H1 (cell line): ENCODE data around the gene ZNF317. TPM values are rescaled to one million over a fixed set of nuclear protein-coding genes. Genes with fewer than 3 reads are reported as not detected.

ENCODE experiments used
- CTCF ChIA-PET: fragments of 300-600 bp; sonication (Branson Sonifier 250); formaldehyde crosslinking; loops from one replicate; lab custom pipeline; 2021; ENCODE audit not compliant: partially characterized antibody; lab: Charles Lee
- POLR2A ChIA-PET: fragments of 300-600 bp; sonication (Branson Sonifier 250); formaldehyde crosslinking; loops from one replicate; lab custom pipeline; 2021; ENCODE audit warnings: inconsistent platforms; ENCODE audit not compliant: partially characterized antibody; lab: Charles Lee
- DNase-seq, 2 experiments: peaks; one replicate each; pipeline versions ENCODE4 v3.0.0 to v3.0.0-alpha.2; 2010 to 2022; ENCODE audit warnings: low spot score in 2 of 2, low read depth in 1 of 2, mixed read lengths in 1 of 2
- FAIRE-seq: peaks from 2 replicates; lab custom pipeline; 2011; peaks lifted over from hg19 to GRCh38; lab: Jason Lieb, UNC
- H2AFZ ChIP-seq: 2 replicates; pipeline ENCODE4 v1.8.1; 2012; ENCODE audit warnings: low read length, inconsistent platforms
- H2AK5ac ChIP-seq: 2 replicates; pipeline ENCODE4 v1.6.1; 2013; ENCODE audit warnings: low read depth, low read length
- H2BK120ac ChIP-seq: replicated peaks from 2 replicates; pipeline ENCODE3; 2013; ENCODE audit warnings: low read depth, low read length, inconsistent platforms
- H2BK12ac ChIP-seq: 2 replicates; pipeline ENCODE4 v1.6.1; 2013; ENCODE audit warnings: low read depth, low read length
- H2BK15ac ChIP-seq: 2 replicates; pipeline ENCODE4 v1.6.1; 2013; ENCODE audit warnings: low read length
- H2BK20ac ChIP-seq: 2 replicates; pipeline ENCODE4 v1.6.1; 2013; ENCODE audit warnings: low read length
- H2BK5ac ChIP-seq: 2 replicates; pipeline ENCODE4 v1.6.1; 2013; ENCODE audit warnings: low read depth, low read length
- H3K14ac ChIP-seq: 2 replicates; pipeline ENCODE4 v1.6.1; 2013; ENCODE audit warnings: inconsistent platforms; ENCODE audit not compliant: insufficient read length
- H3K18ac ChIP-seq: 2 replicates; pipeline ENCODE4 v1.6.1; 2013; ENCODE audit warnings: low read length; ENCODE audit errors: extremely low read depth
- H3K23ac ChIP-seq: 2 replicates; pipeline ENCODE4 v1.6.1; 2013; ENCODE audit warnings: inconsistent platforms; ENCODE audit not compliant: insufficient read length
- H3K23me2 ChIP-seq: 2 replicates; pipeline ENCODE4 v1.6.1; 2013; ENCODE audit warnings: low read depth, low read length
- H3K27ac ChIP-seq: 2 replicates; pipeline ENCODE4 v1.6.1; 2011; ENCODE audit warnings: low read depth, low read length, inconsistent platforms
- H3K27me3 ChIP-seq, 4 experiments: replicated peaks in 1 of 4; 1 replicate in 1 of 4; 2 replicates in 3 of 4; pipeline versions ENCODE4 v1.6.1 to v1.8.1; 2011 to 2013; ENCODE audit warnings: low read length in 3 of 4, mild to moderate bottlenecking in 3 of 4, inconsistent platforms in 2 of 4, mixed read lengths in 2 of 4, moderate library complexity in 1 of 4; ENCODE audit not compliant: control insufficient read depth in 3 of 4, insufficient read depth in 3 of 4; ENCODE audit errors: extremely low read depth in 1 of 4
- H3K36me3 ChIP-seq, 4 experiments: 2 replicates each; pipeline versions ENCODE4 v1.6.1 to v1.8.1; 2011 to 2013; ENCODE audit warnings: mild to moderate bottlenecking in 4 of 4, low read length in 3 of 4, moderate library complexity in 2 of 4, control low read depth in 1 of 4, inconsistent platforms in 1 of 4; ENCODE audit not compliant: insufficient read depth in 4 of 4, control insufficient read depth in 2 of 4
- H3K4ac ChIP-seq: replicated peaks from 2 replicates; pipeline ENCODE3; 2013; ENCODE audit warnings: low read length, low read depth, mixed read lengths, inconsistent platforms; ENCODE audit not compliant: insufficient read length
- H3K4me1 ChIP-seq, 4 experiments: replicated peaks in 1 of 4; 1 replicate in 1 of 4; 2 replicates in 3 of 4; pipeline versions ENCODE4 v1.6.1 to v1.8.1; 2011 to 2013; ENCODE audit warnings: low read length in 3 of 4, inconsistent platforms in 2 of 4, mixed read lengths in 1 of 4; ENCODE audit not compliant: insufficient read depth in 4 of 4, control insufficient read depth in 3 of 4
- H3K4me2 ChIP-seq, 2 experiments: 2 replicates each; pipeline versions ENCODE4 v1.6.1 to v1.8.1; 2011 to 2013; ENCODE audit warnings: low read depth in 2 of 2, low read length in 2 of 2, control low read depth in 1 of 2, inconsistent platforms in 1 of 2, mild to moderate bottlenecking in 1 of 2; ENCODE audit not compliant: insufficient read depth in 1 of 2
- H3K4me3 ChIP-seq, 4 experiments: fragments of 200-600, 300-600 bp in 1 of 4; sonication (generic), shearing (Covaris generic), sonication (Bioruptor Twin) in 1 of 4; 2 replicates each; pipeline versions ENCODE4 v1.5.1 to v1.8.1; 2011 to 2016; ENCODE audit warnings: low read length in 4 of 4, low read depth in 3 of 4, control low read depth in 2 of 4, inconsistent platforms in 2 of 4, mild to moderate bottlenecking in 2 of 4, mixed read lengths in 1 of 4, moderate library complexity in 1 of 4; ENCODE audit not compliant: insufficient read depth in 2 of 4; ENCODE audit errors: extremely low read depth in 1 of 4
- H3K56ac ChIP-seq: replicated peaks from 2 replicates; pipeline ENCODE3; 2013; ENCODE audit warnings: low read depth, mild to moderate bottlenecking, mixed read lengths, low read length, inconsistent platforms; ENCODE audit not compliant: insufficient read length
- H3K79me1 ChIP-seq: 2 replicates; pipeline ENCODE4 v1.6.1; 2013; ENCODE audit warnings: low read depth, low read length, control low read depth
- H3K79me2 ChIP-seq, 2 experiments: 2 replicates each; pipeline versions ENCODE4 v1.6.1 to v1.8.1; 2012 to 2013; ENCODE audit warnings: low read length in 2 of 2, mild to moderate bottlenecking in 2 of 2, inconsistent platforms in 1 of 2; ENCODE audit not compliant: insufficient read depth in 2 of 2, control insufficient read depth in 1 of 2
- H3K9ac ChIP-seq, 4 experiments: replicated peaks in 1 of 4; 1 replicate in 1 of 4; 2 replicates in 3 of 4; pipeline versions ENCODE4 v1.6.1 to v1.8.1; 2011 to 2013; ENCODE audit warnings: low read depth in 3 of 4, low read length in 3 of 4, control low read depth in 2 of 4, mild to moderate bottlenecking in 2 of 4, moderate library complexity in 2 of 4, inconsistent platforms in 1 of 4; ENCODE audit errors: extremely low read depth in 1 of 4
- H3K9me3 ChIP-seq, 2 experiments: 2 replicates each; pipeline versions ENCODE4 v1.6.1 to v1.8.1; 2012 to 2013; ENCODE audit warnings: mild to moderate bottlenecking in 2 of 2, moderate library complexity in 2 of 2, control low read depth in 1 of 2, inconsistent platforms in 1 of 2, low read depth in 1 of 2, low read length in 1 of 2, mixed read lengths in 1 of 2; ENCODE audit not compliant: insufficient read depth in 2 of 2
- H4K20me1 ChIP-seq, 2 experiments: replicated peaks in 1 of 2; 2 replicates each; pipeline versions ENCODE3 to v1.8.1; 2011 to 2013; ENCODE audit warnings: inconsistent platforms in 2 of 2, low read length in 2 of 2, mild to moderate bottlenecking in 1 of 2; ENCODE audit not compliant: insufficient read depth in 2 of 2, control insufficient read depth in 1 of 2
- H4K5ac ChIP-seq: 2 replicates; pipeline ENCODE4 v1.6.1; 2013; ENCODE audit warnings: low read length, low read depth, mixed read lengths, inconsistent platforms; ENCODE audit not compliant: insufficient read length
- H4K8ac ChIP-seq: 2 replicates; pipeline ENCODE4 v1.8.0; 2013; ENCODE audit warnings: mild to moderate bottlenecking, moderate library complexity, low read length, inconsistent platforms; ENCODE audit not compliant: insufficient read depth; ENCODE audit errors: extremely low read depth
- H4K91ac ChIP-seq: replicated peaks from 2 replicates; pipeline ENCODE3; 2013; ENCODE audit warnings: low read length, mixed read lengths, inconsistent platforms; ENCODE audit not compliant: insufficient read length
- HDAC2 ChIP-seq, 2 experiments: fragments of 300-600 bp in 1 of 2; sonication (generic) in 1 of 2; IDR thresholded peaks; 2 replicates each; pipeline ENCODE4 v1.6.1; 2011 to 2012; ENCODE audit warnings: low read depth in 2 of 2, low read length in 2 of 2, mild to moderate bottlenecking in 2 of 2, moderate library complexity in 2 of 2, borderline replicate concordance in 1 of 2, inconsistent platforms in 1 of 2
- HDAC6 ChIP-seq: IDR thresholded peaks from one replicate; pipeline ENCODE4 v1.7.1; 2012; ENCODE audit warnings: low read depth, mild to moderate bottlenecking, inconsistent platforms, low read length, moderate library complexity
- MAFK ChIP-seq: IDR thresholded peaks from 2 replicates; pipeline ENCODE4 v1.6.1; 2012; ENCODE audit warnings: low read depth, mild to moderate bottlenecking, improper control_type of control experiment, low read length
- RBBP5 ChIP-seq: IDR thresholded peaks from 2 replicates; pipeline ENCODE4 v1.7.1; 2012; ENCODE audit warnings: low read depth, mild to moderate bottlenecking, inconsistent platforms, low read length, moderate library complexity, borderline replicate concordance
- SP2 ChIP-seq: IDR thresholded peaks from 2 replicates; pipeline ENCODE4 v1.6.1; 2012; ENCODE audit warnings: mild to moderate bottlenecking, low read length, inconsistent platforms
- WGBS, 2 experiments: shearing (Covaris generic) in 1 of 2; methylation state at CpG; one replicate each; pipeline versions ENCODE4 v1.1.6 to v1.1.7; 2013 to 2015; ENCODE audit warnings: low lambda C conversion rate in 2 of 2, mixed read lengths in 2 of 2, inconsistent platforms in 1 of 2, low coverage in 1 of 2, missing lambda C conversion rate in 1 of 2; ENCODE audit not compliant: insufficient replicate concordance in 2 of 2, insufficient coverage in 1 of 2, insufficient read length in 1 of 2; ENCODE audit errors: extremely low coverage in 1 of 2, missing lambda C conversion rate in 1 of 2; 5-methylcytosine and 5-hydroxymethylcytosine counted together
- polyA plus RNA-seq, 7 experiments: library from polyadenylated mRNA; depleted of rRNA in 3 of 7; stranded (reverse) in 5 of 7; unstranded in 2 of 7; fragments of >200 nt in 5 of 7; fragments of 200-250 nt in 2 of 7; gene quantifications; 1 replicate in 5 of 7; 2 replicates in 1 of 7; 4 replicates in 1 of 7; pipeline versions ENCODE4 v1.2.1 to v1.2.3, GENCODE V29; 2011 to 2013; ENCODE audit warnings: missing spikeins in 2 of 7, mixed read lengths in 2 of 7
- total RNA-seq: library from RNA; stranded (reverse); fragmentation: NEBNext Ultra II Directional; extraction: Animal tissue kit (Norgen Biotek cat#: 25700); gene quantifications from 2 replicates; pipeline ENCODE4 v1.2.1, GENCODE V29; 2021

Gene ZNF317
- total and polyA plus RNA-seq, 2 of the 8 experiments (the other 6 are each of a cell fraction or from before 2014, with no cell fraction given): 22.6 to 41.5 TPM

DNA sequence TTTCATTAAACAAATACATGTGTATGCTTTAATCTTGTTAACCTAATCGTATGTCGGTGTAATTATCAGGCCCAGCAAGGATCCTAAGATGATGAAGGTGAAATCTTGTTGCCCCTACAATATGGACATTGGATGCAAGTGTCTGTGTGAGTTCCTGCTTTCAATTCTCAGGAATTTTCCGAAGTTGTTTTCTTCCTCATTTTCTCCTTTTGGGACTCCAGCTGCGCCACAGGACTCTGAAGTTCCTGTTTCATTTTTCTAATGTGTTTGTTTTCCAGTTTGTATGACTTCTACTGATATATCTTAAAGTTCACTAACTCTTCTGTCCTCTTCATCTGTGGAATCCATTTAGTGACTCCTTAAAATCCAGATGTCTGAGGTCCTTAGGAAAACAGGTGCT, 26.6 kb downstream of the ZNF317 start:
- Histone ChIP-seq H2BK5ac (no peak overlapping the region), H3K79me2 (no peaks in the 10 kb centered on the region; a peak in 1 of 4 replicates), H4K5ac (no peak overlapping the region), H2BK120ac (no peak overlapping the region), H3K27ac (no peak overlapping the region), H3K36me3 (peaks cover 10 to 29% (median 19%) of the 10 kb centered on the region in 4 experiments), H3K23ac (no peak overlapping the region), H3K79me1 (no peaks in the 10 kb centered on the region), H3K4me3 (no peak overlapping the region), H2BK12ac (no peak overlapping the region), H3K23me2 (no peaks in the 10 kb centered on the region), H3K4ac (no peak overlapping the region), H2AK5ac (no peak overlapping the region), H3K18ac (no peak overlapping the region), H2BK15ac (no peak overlapping the region), H3K27me3 (no peaks in the 10 kb centered on the region), H3K9ac (no peak overlapping the region), H3K4me2 (no peak overlapping the region), H2BK20ac (no peak overlapping the region), H3K4me1 (no peaks in the 10 kb centered on the region), H4K8ac (no peak overlapping the region), H3K9me3 (no peaks in the 10 kb centered on the region), H4K20me1 (peaks cover 0 to 2% of the 10 kb centered on the region in 2 experiments), H4K91ac (no peak overlapping the region), H3K14ac (no peak overlapping the region), H2AFZ (no peak overlapping the region), H3K56ac (no peak overlapping the region)
- DNase-seq (no peak), FAIRE-seq (no peak)
- ChIA-PET POLR2A (interaction anchor here (0.6 to 0.7 kb wide), 2 partner anchors 18 to 100 kb away, joined by 3 read pairs; no protein-coding TSS in a partner anchor), CTCF (no interaction called here)
- TF ChIP-seq HDAC2 (IDR thresholded peaks at IDR 0.05; ENCODE audit: borderline replicate concordance in 1 of 2, low read depth in 2 of 2, low read length in 2 of 2): no peak
- TF ChIP-seq HDAC6: no peak
- no peak for TF ChIP-seq MAFK
- TF ChIP-seq RBBP5: no peak
- no peak for TF ChIP-seq SP2
- WGBS, 2 experiments: 96% methylated on average over 4 of the region's 4 CpGs; no CpG with 5 or more reads in 1 of the 2 experiments
